Trophoblast cell (in vitro differentiated cells and primary cell): Measurements from ENCODE around the gene ABHD12B.

Experiments
- DNase-seq, 2 donors: peaks; one replicate each; pipeline ENCODE4 v3.0.0-alpha.2; 2016
- H2AFZ ChIP-seq: 2 replicates; pipeline ENCODE4 v1.6.1; 2013; ENCODE audit warnings: low read length, moderate library complexity, mild to moderate bottlenecking; ENCODE audit not compliant: insufficient read depth, poor library complexity
- H2AK5ac ChIP-seq: 2 replicates; pipeline ENCODE4 v1.6.1; 2013; ENCODE audit warnings: mild to moderate bottlenecking, low read length
- H2BK120ac ChIP-seq: 2 replicates; pipeline ENCODE4 v1.6.1; 2013; ENCODE audit warnings: low read length, mild to moderate bottlenecking, moderate library complexity; ENCODE audit not compliant: insufficient read depth, poor library complexity
- H2BK12ac ChIP-seq: 2 replicates; pipeline ENCODE4 v1.6.1; 2013; ENCODE audit warnings: mild to moderate bottlenecking, low read length, moderate library complexity
- H2BK5ac ChIP-seq: 2 replicates; pipeline ENCODE4 v1.6.1; 2013; ENCODE audit warnings: low read length, low read depth, moderate library complexity, mild to moderate bottlenecking; ENCODE audit not compliant: poor library complexity
- H3K14ac ChIP-seq: 2 replicates; pipeline ENCODE4 v1.6.1; 2013; ENCODE audit warnings: mild to moderate bottlenecking, low read length
- H3K18ac ChIP-seq: 2 replicates; pipeline ENCODE4 v1.6.1; 2013; ENCODE audit warnings: mild to moderate bottlenecking, low read length
- H3K23ac ChIP-seq: 2 replicates; pipeline ENCODE4 v1.6.1; 2013; ENCODE audit warnings: low read length
- H3K27ac ChIP-seq: 2 replicates; pipeline ENCODE4 v1.5.1; 2013; ENCODE audit warnings: low read depth, mild to moderate bottlenecking, inconsistent platforms, low read length, moderate library complexity
- H3K27me3 ChIP-seq: 2 replicates; pipeline ENCODE4 v1.6.1; 2013; ENCODE audit warnings: inconsistent platforms, mild to moderate bottlenecking, low read length, moderate library complexity; ENCODE audit not compliant: insufficient read depth
- H3K36me3 ChIP-seq, 2 experiments: 1 replicate in 1 of 2; 2 replicates in 1 of 2; pipeline ENCODE4 v1.6.1; 2013; ENCODE audit warnings: low read length in 2 of 2, mild to moderate bottlenecking in 2 of 2, moderate library complexity in 1 of 2; ENCODE audit not compliant: insufficient read depth in 2 of 2, control insufficient read depth in 1 of 2
- H3K4ac ChIP-seq: 2 replicates; pipeline ENCODE4 v1.6.1; 2013; ENCODE audit warnings: low read depth, mild to moderate bottlenecking, low read length, moderate library complexity
- H3K4me1 ChIP-seq, 2 experiments: 1 replicate in 1 of 2; 2 replicates in 1 of 2; pipeline ENCODE4 v1.6.1; 2013; ENCODE audit warnings: low read length in 2 of 2, mild to moderate bottlenecking in 2 of 2, moderate library complexity in 1 of 2; ENCODE audit not compliant: insufficient read depth in 2 of 2, control insufficient read depth in 1 of 2
- H3K4me2 ChIP-seq: 2 replicates; pipeline ENCODE4 v1.6.1; 2013; ENCODE audit warnings: inconsistent platforms, mild to moderate bottlenecking, low read length, moderate library complexity
- H3K4me3 ChIP-seq: 2 replicates; pipeline ENCODE4 v1.5.1; 2013; ENCODE audit warnings: mild to moderate bottlenecking, low read depth, low read length, inconsistent platforms
- H3K79me1 ChIP-seq: one replicate; pipeline ENCODE4 v1.6.1; 2013; ENCODE audit warnings: low read length
- H3K79me2 ChIP-seq: 2 replicates; pipeline ENCODE4 v1.6.1; 2013; ENCODE audit warnings: low read length, mild to moderate bottlenecking; ENCODE audit not compliant: control insufficient read depth, insufficient read depth, poor library complexity
- H3K9ac ChIP-seq: 2 replicates; pipeline ENCODE4 v1.6.1; 2013; ENCODE audit warnings: mild to moderate bottlenecking, low read length
- H3K9me3 ChIP-seq: 2 replicates; pipeline ENCODE4 v1.6.1; 2013; ENCODE audit warnings: low read depth, mild to moderate bottlenecking, control low read depth, inconsistent platforms, low read length; ENCODE audit not compliant: insufficient read depth
- H4K12ac ChIP-seq: 2 replicates; pipeline ENCODE4 v1.6.1; 2013; ENCODE audit warnings: low read depth, mild to moderate bottlenecking, low read length, moderate library complexity
- H4K8ac ChIP-seq: 2 replicates; pipeline ENCODE4 v1.6.1; 2013; ENCODE audit warnings: low read depth, mild to moderate bottlenecking, low read length, moderate library complexity
- H4K91ac ChIP-seq: one replicate; pipeline ENCODE4 v1.6.1; 2013; ENCODE audit warnings: low read depth, mild to moderate bottlenecking, low read length, moderate library complexity
- WGBS: extraction: QIAGEN DNeasy Blood & Tissue Kit; methylation state at CpG from one replicate; pipeline ENCODE4 v1.1.7; 2013; ENCODE audit warnings: missing lambda C conversion rate; ENCODE audit not compliant: insufficient read length, insufficient coverage; ENCODE audit errors: extremely low coverage; 5-methylcytosine and 5-hydroxymethylcytosine counted together

Gene ABHD12B

GRCh38 chr14:50936016-50936340 lies 64.1 kb downstream of the ABHD12B start:
- no CpG with 5 or more reads among the region's 2 CpGs for WGBS
- Histone ChIP-seq H3K18ac (no peak overlapping the region), H3K23ac (no peak overlapping the region), H3K4me2 (no peak overlapping the region), H3K9ac (no peak overlapping the region), H2AFZ (no peak overlapping the region), H3K14ac (no peak overlapping the region), H3K4me1 (no peaks in the 10 kb centered on the region), H3K27ac (no peak overlapping the region), H4K12ac (no peak overlapping the region), H2BK5ac (no peak overlapping the region), H2BK12ac (no peak overlapping the region), H3K4me3 (no peak overlapping the region), H4K91ac (no peak overlapping the region), H2AK5ac (no peak overlapping the region), H3K4ac (no peak overlapping the region), H3K79me1 (no peaks in the 10 kb centered on the region), H3K9me3 (no peaks in the 10 kb centered on the region), H4K8ac (no peak overlapping the region), H3K36me3 (no peaks in the 10 kb centered on the region), H3K79me2 (no peaks in the 10 kb centered on the region), H3K27me3 (no peaks in the 10 kb centered on the region), H2BK120ac (no peak overlapping the region)
- DNase-seq = no peak

GRCh38 chr14:50936882-50937281 lies 65.0 kb downstream of the ABHD12B start:
- H3K18ac ChIP-seq = no peak overlapping the region
- H4K8ac ChIP-seq = no peak overlapping the region
- no peaks in the 10 kb centered on the region for H3K79me2 ChIP-seq
- H2BK120ac ChIP-seq = no peak overlapping the region
- no peak overlapping the region for H3K9ac ChIP-seq
- H3K14ac ChIP-seq = no peak overlapping the region
- no peaks in the 10 kb centered on the region for H3K27me3 ChIP-seq
- no peak overlapping the region for H4K91ac ChIP-seq
- no peak for DNase-seq
- H3K23ac ChIP-seq = no peak overlapping the region
- H3K4ac ChIP-seq = no peak overlapping the region
- no peak overlapping the region for H2BK12ac ChIP-seq
- no peak overlapping the region for H2AFZ ChIP-seq
- H4K12ac ChIP-seq = no peak overlapping the region
- H3K79me1 ChIP-seq = no peaks in the 10 kb centered on the region
- H2BK5ac ChIP-seq = no peak overlapping the region
- no peaks in the 10 kb centered on the region for H3K36me3 ChIP-seq
- WGBS = no CpG with 5 or more reads among the region's 2 CpGs
- no peak overlapping the region for H2AK5ac ChIP-seq
- no peaks in the 10 kb centered on the region for H3K4me1 ChIP-seq
- H3K4me3 ChIP-seq = no peak overlapping the region
- H3K4me2 ChIP-seq = no peak overlapping the region
- no peak overlapping the region for H3K27ac ChIP-seq
- no peaks in the 10 kb centered on the region for H3K9me3 ChIP-seq

DNA sequence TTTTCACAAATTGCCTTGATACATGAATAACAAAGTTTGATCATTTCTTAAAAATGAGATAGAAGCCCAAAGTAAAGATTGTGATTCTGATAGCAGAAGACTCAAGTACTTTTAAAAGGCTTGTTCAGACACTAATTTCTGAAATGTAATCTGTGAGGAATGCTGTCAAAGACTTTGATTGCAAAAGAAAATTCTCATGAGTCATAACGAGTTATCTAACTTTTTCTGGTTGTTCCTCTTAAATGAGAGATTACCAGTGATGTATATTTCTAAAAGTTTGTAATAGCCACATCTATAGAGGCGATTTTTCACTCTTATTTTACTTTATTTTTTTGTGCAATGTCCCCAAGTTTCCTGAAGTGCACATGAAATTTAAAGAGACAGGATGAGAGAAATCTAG lies 65.5 kb downstream of the ABHD12B start:
- no peak overlapping the region for H4K91ac ChIP-seq
- H2BK12ac ChIP-seq = no peak overlapping the region
- no peak overlapping the region for H3K18ac ChIP-seq
- H3K4ac ChIP-seq = no peak overlapping the region
- no peaks in the 10 kb centered on the region for H3K4me1 ChIP-seq
- H3K27ac ChIP-seq = no peak overlapping the region
- H3K27me3 ChIP-seq = no peaks in the 10 kb centered on the region
- H4K8ac ChIP-seq = no peak overlapping the region
- no peaks in the 10 kb centered on the region for H3K36me3 ChIP-seq
- H3K4me2 ChIP-seq = no peak overlapping the region
- no peaks in the 10 kb centered on the region for H3K9me3 ChIP-seq
- no peak overlapping the region for H3K4me3 ChIP-seq
- peak in 1 of 2 donors; percentile 93 for DNase-seq
- no peak overlapping the region for H2AK5ac ChIP-seq
- WGBS = no CpG with 5 or more reads among the region's 2 CpGs
- no peak overlapping the region for H3K14ac ChIP-seq
- no peak overlapping the region for H3K23ac ChIP-seq
- H2AFZ ChIP-seq = no peak overlapping the region
- no peaks in the 10 kb centered on the region for H3K79me1 ChIP-seq
- no peak overlapping the region for H2BK120ac ChIP-seq
- no peak overlapping the region for H3K9ac ChIP-seq
- no peak overlapping the region for H4K12ac ChIP-seq
- no peaks in the 10 kb centered on the region for H3K79me2 ChIP-seq
- no peak overlapping the region for H2BK5ac ChIP-seq

DNA sequence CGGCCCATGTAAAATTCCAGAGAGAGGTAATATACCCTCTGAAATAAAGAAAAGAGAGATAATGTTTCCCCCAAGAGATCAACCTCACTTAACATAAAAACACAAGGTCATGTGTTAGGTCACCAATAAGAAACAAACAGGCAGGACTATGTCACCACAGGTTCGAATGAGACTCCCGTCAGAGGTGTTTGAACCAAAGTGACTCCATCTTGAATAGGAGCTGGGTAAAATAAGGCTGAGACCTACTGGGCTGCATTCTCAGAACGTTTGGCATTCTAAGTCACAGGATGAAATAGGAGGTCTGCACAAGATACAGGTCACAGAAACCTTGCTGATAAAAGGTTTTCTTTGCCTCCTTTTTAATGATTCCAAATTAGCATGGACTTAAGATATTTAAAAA lies 65.9 kb downstream of the ABHD12B start:
- H3K14ac ChIP-seq = no peak overlapping the region
- H4K12ac ChIP-seq = no peak overlapping the region
- no peak overlapping the region for H4K8ac ChIP-seq
- H3K27me3 ChIP-seq = no peaks in the 10 kb centered on the region
- H3K18ac ChIP-seq = no peak overlapping the region
- H3K4me2 ChIP-seq = no peak overlapping the region
- no peaks in the 10 kb centered on the region for H3K4me1 ChIP-seq
- H3K4ac ChIP-seq = no peak overlapping the region
- H3K9ac ChIP-seq = no peak overlapping the region
- no peak for DNase-seq
- no peak overlapping the region for H2AK5ac ChIP-seq
- no peak overlapping the region for H2BK120ac ChIP-seq
- no peaks in the 10 kb centered on the region for H3K36me3 ChIP-seq
- H3K23ac ChIP-seq = no peak overlapping the region
- H3K9me3 ChIP-seq = no peaks in the 10 kb centered on the region
- no peak overlapping the region for H2AFZ ChIP-seq
- no peaks in the 10 kb centered on the region for H3K79me1 ChIP-seq
- no peak overlapping the region for H3K27ac ChIP-seq
- no peak overlapping the region for H2BK12ac ChIP-seq
- no peak overlapping the region for H3K4me3 ChIP-seq
- H3K79me2 ChIP-seq = no peaks in the 10 kb centered on the region
- WGBS = no CpG with 5 or more reads among the region's 4 CpGs
- no peak overlapping the region for H4K91ac ChIP-seq
- no peak overlapping the region for H2BK5ac ChIP-seq
